Heart left ventricle (tissue), 16 donors: Measurements from ENCODE around the gene LYVE1. TPM values are rescaled to one million over a fixed set of nuclear protein-coding genes. Genes with fewer than 3 reads are reported as not detected.

Experiments
- ATAC-seq, 4 donors: fragments of 200-7000 bp; cut with Tn5 transposase; one replicate each; pipeline ENCODE4 v1.9.1; 2020 to 2022; ENCODE audit warnings: moderate library complexity in 4 of 4, mild to moderate bottlenecking in 3 of 4, moderate number of reproducible peaks in 1 of 4
- DNase-seq, 5 donors: peaks; one replicate each; pipeline ENCODE4 v3.0.0-alpha.2; 2020
- H3K27ac ChIP-seq, 12 donors: fragments of 200-600 bp; sonication (generic) in 4 of 12; one replicate each; pipeline versions ENCODE4 v1.5.0 to v1.8.0; 2016 to 2022; ENCODE audit warnings: mild to moderate bottlenecking in 2 of 12
- H3K27me3 ChIP-seq, 9 donors: fragments of 200-600 bp; sonication (generic) in 2 of 9; one replicate each; pipeline versions ENCODE4 v1.5.1 to v1.8.0; 2016 to 2022; ENCODE audit warnings: mild to moderate bottlenecking in 3 of 9
- H3K36me3 ChIP-seq, 9 donors: fragments of 200-600 bp; sonication (generic) in 2 of 9; one replicate each; pipeline versions ENCODE4 v1.5.0 to v1.8.0; 2018 to 2022; ENCODE audit warnings: mild to moderate bottlenecking in 2 of 9
- H3K4me1 ChIP-seq, 12 donors: fragments of 200-600 bp; sonication (generic) in 4 of 12; one replicate each; pipeline versions ENCODE4 v1.5.0 to v1.8.0; 2016 to 2022; ENCODE audit warnings: mild to moderate bottlenecking in 3 of 12
- H3K4me3 ChIP-seq, 12 donors: fragments of 200-600 bp; sonication (generic) in 4 of 12; one replicate each; pipeline versions ENCODE4 v1.5.0 to v1.8.0; 2017 to 2022; ENCODE audit warnings: mild to moderate bottlenecking in 9 of 12, moderate library complexity in 4 of 12
- H3K9me3 ChIP-seq, 12 donors: fragments of 200-600 bp; sonication (generic) in 4 of 12; one replicate each; pipeline versions ENCODE4 v1.5.0 to v1.8.0; 2016 to 2022; ENCODE audit warnings: mild to moderate bottlenecking in 1 of 12
- CTCF ChIP-seq, 12 donors: fragments of 200-600 bp; sonication (generic) in 4 of 12; IDR thresholded peaks; one replicate each; pipeline versions ENCODE4 v1.5.0 to v1.8.0; 2018 to 2022; ENCODE audit warnings: antibody characterized with exemption in 12 of 12, mild to moderate bottlenecking in 5 of 12
- POLR2A ChIP-seq, 2 donors: fragments of 450-650 bp; IDR thresholded peaks; one replicate each; pipeline ENCODE4 v1.6.1; 2017; ENCODE audit warnings: antibody characterized with exemption in 2 of 2, mild to moderate bottlenecking in 2 of 2, moderate library complexity in 2 of 2
- WGBS, 4 donors: extraction: QIAGEN DNeasy Blood & Tissue Kit in 2 of 4; methylation state at CpG; one replicate each; pipeline versions ENCODE4 v1.1.5 to v1.1.7; 2013 to 2018; 5-methylcytosine and 5-hydroxymethylcytosine counted together
- intact Hi-C, 10 donors: fragments of 100-400 bp; cut with DNase I; formaldehyde crosslinking; loops; one replicate each; pipeline versions ENCODE4 v1.11.1 to v1.14.2; 2022
- polyA plus RNA-seq, 2 donors: library from polyadenylated mRNA; stranded (reverse); fragments of 200-250 nt; gene quantifications; one replicate each; pipeline ENCODE4 v1.2.3, GENCODE V29; 2013
- total RNA-seq, 9 donors: library from RNA; depleted of rRNA in 2 of 9; stranded (reverse); fragments of >200 nt in 2 of 9; fragmentation: NEBNext Ultra II Directional in 3 of 9; extraction: Animal tissue kit (Norgen Biotek cat#: 25700) in 3 of 9; gene quantifications; one replicate each; pipeline versions ENCODE4 v1.1.0 to v1.2.4, GENCODE V29; 2016 to 2023
- donor health status: ischemic (EF 13 %, LVEDD 7.1; RV severe dilation, severe dysfunction).
- donor health status: healthy with polysubstance abuse.
- donor health status: DM: no; HTN: yes; CAD: no.
- donor health status: DM: no; HTN: no; CAD: no.
- donor health status: ischemic (EF 25% LVEDD 6.9; RV normal size, moderate dysfunction).
- donor health status: ischemic (EF 25% LVEDD 5.7; RV mildly dilated, moderate dysfunction).
- donor health status: healthy.
- donor health status: DM: yes; HTN: yes; CAD: no.
- donor health status: ischemic (EF 35%, LVEDD 5.7; RV mildly dilated, moderate dysfunction).
- donor health status: nonischemic (EF 11% LVEDD 7.7; RV severe dilation, severe dysfunction).
- donor health status: DM: yes; HTN: yes; CAD: no.
- donor health status: PGD.
- donor health status: ischemic (EF 29% LVEDD 5.4; RV normal size, mild dysfunction).
- donor health status: nonischemic (EF 23%, LVEDD 6.1; RV moderate dilation, normal function).

Gene LYVE1
- total and polyA plus RNA-seq, 11 donors = 8.1 to 163 (median 24.1) TPM

- Histone ChIP-seq H3K4me3 (no peak overlapping the region), H3K27me3 (no peaks in the 10 kb centered on the region), H3K4me1 (peaks cover 0 to 28% (median 7%) of the 10 kb centered on the region in 12 donors), H3K27ac (no peak overlapping the region), H3K9me3 (no peaks in the 10 kb centered on the region), H3K36me3 (peaks cover 0 to 15% (median 12%) of the 10 kb centered on the region in 9 donors)
- intact Hi-C loops = loop anchor here in 1 of 10 donors (5.0 kb wide), 1 partner anchor 50 kb away; no protein-coding TSS in a partner anchor
- DNase-seq = no peak
- TF ChIP-seq POLR2A (IDR thresholded peaks at IDR 0.05) (no peak), CTCF (IDR thresholded peaks at IDR 0.05) (no peak)
- no peak for ATAC-seq
Measured at GRCh38 chr11:10537600-10537999, 30.9 kb downstream of the LYVE1 start.

GRCh38 chr11:10534316-10534715, 34.1 kb downstream of the LYVE1 start:
- Histone ChIP-seq H3K4me3 (no peak overlapping the region), H3K9me3 (no peaks in the 10 kb centered on the region), H3K27me3 (no peaks in the 10 kb centered on the region), H3K27ac (no peak overlapping the region), H3K36me3 (peaks cover 0 to 45% (median 29%) of the 10 kb centered on the region in 9 donors), H3K4me1 (peaks cover 0 to 13% (median 0%) of the 10 kb centered on the region in 12 donors)
- intact Hi-C loops = no loop called here
- 66 to 74% (median 69%) methylated on average over 2 of the region's 2 CpGs for WGBS, 4 donors
- no peak for TF ChIP-seq CTCF (IDR thresholded peaks at IDR 0.05)
- no peak for TF ChIP-seq POLR2A (IDR thresholded peaks at IDR 0.05)
- no peak for ATAC-seq
- DNase-seq = no peak

GRCh38 chr11:10533323-10533722, 35.1 kb downstream of the LYVE1 start:
- ATAC-seq (no peak), DNase-seq (no peak)
- intact Hi-C loops = no loop called here
- peaks cover 0 to 13% (median 0%) of the 10 kb centered on the region in 12 donors for H3K4me1 ChIP-seq
- H3K4me3 ChIP-seq = no peak overlapping the region
- H3K27me3 ChIP-seq = no peaks in the 10 kb centered on the region
- H3K27ac ChIP-seq = no peak overlapping the region
- H3K9me3 ChIP-seq = no peaks in the 10 kb centered on the region
- peaks cover 0 to 55% (median 39%) of the 10 kb centered on the region in 9 donors for H3K36me3 ChIP-seq
- no peak for TF ChIP-seq POLR2A (IDR thresholded peaks at IDR 0.05)
- no peak for TF ChIP-seq CTCF (IDR thresholded peaks at IDR 0.05)

- no peak overlapping the region for H3K27ac ChIP-seq
- 58 to 68% (median 63%) methylated on average over 2 of the region's 2 CpGs for WGBS, 4 donors
- intact Hi-C loops = no loop called here
- DNase-seq (no peak), ATAC-seq (no peak)
- no peaks in the 10 kb centered on the region for H3K9me3 ChIP-seq
- H3K4me1 ChIP-seq = peaks cover 0 to 8% (median 0%) of the 10 kb centered on the region in 12 donors
- peaks cover 0 to 63% (median 46%) of the 10 kb centered on the region in 9 donors for H3K36me3 ChIP-seq
- no peak overlapping the region for H3K4me3 ChIP-seq
- TF ChIP-seq CTCF (IDR thresholded peaks at IDR 0.05) = no peak
- TF ChIP-seq POLR2A (IDR thresholded peaks at IDR 0.05) = no peak
- H3K27me3 ChIP-seq = no peaks in the 10 kb centered on the region
Measured at GRCh38 chr11:10532526-10532925, 35.9 kb downstream of the LYVE1 start.
